H9 (cell line): ENCODE data around the gene NR2F1-AS1. TPM values are rescaled to one million over a fixed set of nuclear protein-coding genes. Genes with fewer than 3 reads are reported as not detected.
A peak's percentile ranks its signal among the peaks of the same experiment; 100 is the strongest.

Experiments used
- DNase-seq: peaks from one replicate; pipeline ENCODE4 v3.0.0-alpha.2; 2017
- H2AFZ ChIP-seq: one replicate; pipeline ENCODE4 v1.6.1; 2013; ENCODE audit warnings: mild to moderate bottlenecking, low read length, control low read depth, moderate library complexity
- H2AK5ac ChIP-seq: 2 replicates; pipeline ENCODE4 v1.6.1; 2013; ENCODE audit warnings: low read length, control low read depth, mixed read lengths; ENCODE audit not compliant: insufficient read length
- H2BK120ac ChIP-seq: one replicate; pipeline ENCODE4 v1.6.1; 2013; ENCODE audit warnings: low read depth, mild to moderate bottlenecking, low read length, control low read depth, inconsistent platforms; ENCODE audit not compliant: poor library complexity, severe bottlenecking
- H2BK12ac ChIP-seq: 2 replicates; pipeline ENCODE4 v1.6.1; 2013; ENCODE audit warnings: low read length, control low read depth, mixed read lengths, low read depth; ENCODE audit not compliant: insufficient read length
- H2BK15ac ChIP-seq: 2 replicates; pipeline ENCODE4 v1.6.1; 2013; ENCODE audit warnings: low read depth, low read length, control low read depth
- H2BK20ac ChIP-seq: one replicate; pipeline ENCODE4 v1.6.1; 2013; ENCODE audit warnings: low read depth, mild to moderate bottlenecking, low read length, control low read depth, inconsistent platforms; ENCODE audit not compliant: poor library complexity, severe bottlenecking
- H2BK5ac ChIP-seq: 2 replicates; pipeline ENCODE4 v1.6.1; 2013; ENCODE audit warnings: low read length, control low read depth, mixed read lengths; ENCODE audit not compliant: insufficient read length
- H3K14ac ChIP-seq: 2 replicates; pipeline ENCODE4 v1.6.1; 2013; ENCODE audit warnings: low read length, control low read depth; ENCODE audit not compliant: insufficient read depth
- H3K18ac ChIP-seq: 2 replicates; pipeline ENCODE4 v1.6.1; 2013; ENCODE audit warnings: low read depth, mild to moderate bottlenecking, mixed read lengths, low read length, control low read depth; ENCODE audit not compliant: insufficient read length
- H3K23ac ChIP-seq: 2 replicates; pipeline ENCODE4 v1.6.1; 2013; ENCODE audit warnings: low read length, control low read depth, mixed read lengths, low read depth; ENCODE audit not compliant: insufficient read length
- H3K23me2 ChIP-seq: 2 replicates; pipeline ENCODE4 v1.6.1; 2013; ENCODE audit warnings: low read depth, mild to moderate bottlenecking, mixed read lengths, low read length, control low read depth; ENCODE audit not compliant: insufficient read length, poor library complexity, severe bottlenecking
- H3K27ac ChIP-seq: 2 replicates; pipeline ENCODE4 v1.5.1; 2013; ENCODE audit warnings: low read length, control low read depth, mixed read lengths, low read depth; ENCODE audit not compliant: insufficient read length
- H3K27me3 ChIP-seq: 2 replicates; pipeline ENCODE4 v1.6.1; 2013; ENCODE audit warnings: low read length, control low read depth, inconsistent platforms; ENCODE audit not compliant: insufficient read depth
- H3K4ac ChIP-seq: 2 replicates; pipeline ENCODE4 v1.6.1; 2013; ENCODE audit warnings: low read depth, mild to moderate bottlenecking, control low read depth, inconsistent platforms, low read length, moderate library complexity
- H3K4me1 ChIP-seq: 2 replicates; pipeline ENCODE4 v1.6.1; 2013; ENCODE audit warnings: low read length, control low read depth, inconsistent platforms; ENCODE audit not compliant: insufficient read depth
- H3K4me2 ChIP-seq: 2 replicates; pipeline ENCODE4 v1.6.1; 2013; ENCODE audit warnings: low read length, control low read depth, mixed read lengths; ENCODE audit not compliant: insufficient read length, insufficient read depth
- H3K56ac ChIP-seq: 2 replicates; pipeline ENCODE4 v1.6.1; 2013; ENCODE audit warnings: low read depth, mild to moderate bottlenecking, mixed read lengths, low read length, control low read depth; ENCODE audit not compliant: insufficient read length
- H3K79me1 ChIP-seq: 2 replicates; pipeline ENCODE4 v1.6.1; 2013; ENCODE audit warnings: low read depth, mild to moderate bottlenecking, moderate library complexity, low read length, control low read depth, inconsistent platforms; ENCODE audit not compliant: insufficient read depth, poor library complexity, severe bottlenecking
- H3K79me2 ChIP-seq: 2 replicates; pipeline ENCODE4 v1.6.1; 2013; ENCODE audit warnings: low read length, control low read depth, inconsistent platforms; ENCODE audit not compliant: insufficient read depth
- H3K9ac ChIP-seq: 2 replicates; pipeline ENCODE4 v1.6.1; 2013; ENCODE audit warnings: low read length, control low read depth, mixed read lengths; ENCODE audit not compliant: insufficient read length; ENCODE audit errors: extremely low read depth
- H3K9me3 ChIP-seq: one replicate; pipeline ENCODE4 v1.6.1; 2013; ENCODE audit warnings: low read depth, low read length, inconsistent platforms; ENCODE audit not compliant: control insufficient read depth
- H3T11ph ChIP-seq: one replicate; pipeline ENCODE4 v1.6.1; 2013; ENCODE audit warnings: mild to moderate bottlenecking, low read length, control low read depth, inconsistent platforms
- H4K20me1 ChIP-seq: one replicate; pipeline ENCODE4 v1.6.1; 2013; ENCODE audit not compliant: control insufficient read depth, insufficient read length, insufficient read depth
- H4K5ac ChIP-seq: 2 replicates; pipeline ENCODE4 v1.6.1; 2013; ENCODE audit warnings: low read depth, mild to moderate bottlenecking, mixed read lengths, low read length, control low read depth; ENCODE audit not compliant: insufficient read length
- H4K8ac ChIP-seq: replicated peaks from 2 replicates; pipeline ENCODE4 v1.6.1; 2013; ENCODE audit warnings: low read length, control low read depth, mixed read lengths, low read depth; ENCODE audit not compliant: insufficient read length
- H4K91ac ChIP-seq: 2 replicates; pipeline ENCODE4 v1.6.1; 2013; ENCODE audit warnings: low read depth, mild to moderate bottlenecking, moderate library complexity, mixed read lengths, low read length, control low read depth; ENCODE audit not compliant: insufficient read length
- H3K27ac Mint-ChIP-seq, 3 experiments: 2 replicates in 2 of 3; 3 replicates in 1 of 3; pipeline ENCODE4 v1.8.0; 2020 to 2021; ENCODE audit warnings: mixed read lengths in 3 of 3, mild to moderate bottlenecking in 1 of 3, moderate library complexity in 1 of 3
- H3K27me3 Mint-ChIP-seq: 2 replicates; pipeline ENCODE4 v1.8.0; 2021; ENCODE audit warnings: low read depth, mild to moderate bottlenecking, moderate library complexity, mixed read lengths
- H3K36me3 Mint-ChIP-seq, 3 experiments: 2 replicates in 2 of 3; 3 replicates in 1 of 3; pipeline ENCODE4 v1.8.0; 2020 to 2021; ENCODE audit warnings: low read depth in 3 of 3, mixed read lengths in 3 of 3; ENCODE audit not compliant: insufficient read depth in 1 of 3
- H3K4me1 Mint-ChIP-seq, 2 experiments: 2 replicates each; pipeline ENCODE4 v1.8.0; 2020; ENCODE audit warnings: mixed read lengths in 2 of 2
- H3K4me3 Mint-ChIP-seq, 2 experiments: 2 replicates in 1 of 2; 3 replicates in 1 of 2; pipeline ENCODE4 v1.8.0; 2020 to 2021; ENCODE audit warnings: mild to moderate bottlenecking in 2 of 2, mixed read lengths in 2 of 2, moderate library complexity in 1 of 2
- H3K9me3 Mint-ChIP-seq, 2 experiments: 2 replicates in 1 of 2; 3 replicates in 1 of 2; pipeline ENCODE4 v1.8.0; 2020; ENCODE audit warnings: mild to moderate bottlenecking in 2 of 2, mixed read lengths in 2 of 2, moderate library complexity in 1 of 2
- WGBS: extraction: QIAGEN DNeasy Blood & Tissue Kit; methylation state at CpG from one replicate; pipeline ENCODE4 v1.1.7; 2013; ENCODE audit warnings: missing lambda C conversion rate, low lambda C conversion rate, mixed read lengths; ENCODE audit not compliant: insufficient read length; ENCODE audit errors: extremely low coverage; 5-methylcytosine and 5-hydroxymethylcytosine counted together
- total RNA-seq: library from RNA; stranded (reverse); gene quantifications from 2 replicates; pipeline ENCODE4 v1.2.1, GENCODE V29; 2021
- TF ChIP-seq, protein P1 (sequence below): fragments of 200-600 bp; sonication (generic); conservative IDR thresholded peaks from 3 replicates; pipeline ENCODE4 v1.8.0; 2021; ENCODE audit warnings: antibody characterized with exemption, mild to moderate bottlenecking

NR2F1-AS1 gene
- total RNA-seq, 1 experiment from 2014 or later = 1.9 TPM

DNA sequence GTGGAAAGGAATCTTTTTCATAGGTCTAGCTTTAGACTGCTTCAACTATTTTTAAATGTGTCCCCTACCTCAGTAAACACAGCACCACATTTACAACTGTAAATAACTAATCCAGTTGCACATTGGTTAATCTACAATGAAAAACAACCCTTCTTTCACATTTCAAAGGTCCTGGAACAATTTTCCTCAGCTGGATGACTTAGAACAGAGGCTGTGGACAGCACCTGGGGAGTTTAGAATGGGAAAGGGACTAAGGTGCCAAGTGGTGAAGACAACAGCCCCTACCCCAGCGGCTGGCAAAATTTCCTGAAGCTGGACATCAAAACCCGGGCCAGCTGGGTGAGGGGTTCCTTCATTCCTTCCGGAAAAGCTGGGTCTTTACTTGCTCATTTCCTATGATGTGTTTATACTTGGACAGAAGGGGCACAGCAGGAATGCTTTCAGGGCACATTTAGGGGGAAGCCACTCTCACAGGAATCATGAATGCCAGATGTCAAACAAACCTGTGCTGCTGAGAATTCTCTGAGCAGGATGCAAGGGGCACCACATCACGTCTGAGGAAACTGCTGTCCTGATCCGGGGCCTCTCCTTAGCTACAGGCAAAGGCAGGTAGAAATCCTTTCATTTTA is 158.3 kb downstream of the NR2F1-AS1 start:
- H3K36me3 Mint-ChIP-seq = no peaks in the 10 kb centered on the region; a peak in 1 of 7 replicates
- Histone ChIP-seq H3K79me1 (no peaks in the 10 kb centered on the region), H3K14ac (no peak overlapping the region), H2AFZ (no peak overlapping the region), H3K4me1 (peaks cover 16% of the 10 kb centered on the region), H3T11ph (no peak overlapping the region), H3K79me2 (no peaks in the 10 kb centered on the region), H2BK20ac (no peak overlapping the region), H4K5ac (no peak overlapping the region), H3K18ac (no peak overlapping the region), H3K27me3 (no peaks in the 10 kb centered on the region), H4K91ac (no peak overlapping the region), H2BK120ac (no peak overlapping the region), H3K9ac (no peak overlapping the region), H3K56ac (no peak overlapping the region), H3K23me2 (no peaks in the 10 kb centered on the region), H2AK5ac (no peak overlapping the region), H2BK15ac (no peak overlapping the region), H3K4ac (no peak overlapping the region), H4K20me1 (no peaks in the 10 kb centered on the region), H3K4me2 (peak overlapping the region; percentile 10), H3K9me3 (no peaks in the 10 kb centered on the region), H2BK5ac (no peak overlapping the region), H3K23ac (no peak overlapping the region), H3K27ac (peak overlapping the region; percentile 47), H4K8ac (no peak overlapping the region), H2BK12ac (no peak overlapping the region)
- no peak overlapping the region for H3K4me3 Mint-ChIP-seq
- H3K9me3 Mint-ChIP-seq = no peaks in the 10 kb centered on the region
- H3K4me1 Mint-ChIP-seq = peaks cover 53 to 62% of the 10 kb centered on the region in 2 experiments
- no peaks in the 10 kb centered on the region for H3K27me3 Mint-ChIP-seq
- TF ChIP-seq, protein P1, sequence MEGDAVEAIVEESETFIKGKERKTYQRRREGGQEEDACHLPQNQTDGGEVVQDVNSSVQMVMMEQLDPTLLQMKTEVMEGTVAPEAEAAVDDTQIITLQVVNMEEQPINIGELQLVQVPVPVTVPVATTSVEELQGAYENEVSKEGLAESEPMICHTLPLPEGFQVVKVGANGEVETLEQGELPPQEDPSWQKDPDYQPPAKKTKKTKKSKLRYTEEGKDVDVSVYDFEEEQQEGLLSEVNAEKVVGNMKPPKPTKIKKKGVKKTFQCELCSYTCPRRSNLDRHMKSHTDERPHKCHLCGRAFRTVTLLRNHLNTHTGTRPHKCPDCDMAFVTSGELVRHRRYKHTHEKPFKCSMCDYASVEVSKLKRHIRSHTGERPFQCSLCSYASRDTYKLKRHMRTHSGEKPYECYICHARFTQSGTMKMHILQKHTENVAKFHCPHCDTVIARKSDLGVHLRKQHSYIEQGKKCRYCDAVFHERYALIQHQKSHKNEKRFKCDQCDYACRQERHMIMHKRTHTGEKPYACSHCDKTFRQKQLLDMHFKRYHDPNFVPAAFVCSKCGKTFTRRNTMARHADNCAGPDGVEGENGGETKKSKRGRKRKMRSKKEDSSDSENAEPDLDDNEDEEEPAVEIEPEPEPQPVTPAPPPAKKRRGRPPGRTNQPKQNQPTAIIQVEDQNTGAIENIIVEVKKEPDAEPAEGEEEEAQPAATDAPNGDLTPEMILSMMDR = no peak
- no CpG with 5 or more reads among the region's 5 CpGs for WGBS
- peak; percentile 31 for DNase-seq
- peak overlapping the region; percentile 63 to 94 (median 69); a peak in 6 of 7 replicates for H3K27ac Mint-ChIP-seq
